ENCODE measurements around the gene TMBIM1. TPM values are rescaled to one million over a fixed set of nuclear protein-coding genes. Genes with fewer than 3 reads are reported as not detected.

Gene TMBIM1
- total RNA-seq, 1 experiment from 2014 or later = 23.5 TPM

DNA sequence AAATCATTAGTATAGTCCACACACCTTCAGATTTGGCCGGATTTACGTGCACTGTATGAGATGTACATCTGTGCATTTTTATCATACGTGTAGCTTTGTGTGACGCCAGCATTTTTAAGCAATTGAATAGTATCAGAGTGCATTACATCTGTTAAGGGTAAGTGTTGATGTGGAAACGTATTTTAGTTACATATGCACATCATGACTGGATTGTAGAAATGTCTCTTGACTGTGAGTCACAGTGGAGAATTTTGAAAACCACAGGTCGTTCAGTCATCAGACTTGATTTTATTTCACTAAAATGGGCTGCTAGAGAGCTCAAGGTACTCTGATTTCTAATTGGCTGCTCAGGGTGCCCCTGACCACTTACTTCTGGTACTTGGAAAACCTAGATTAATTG is 36.9 kb downstream of the TMBIM1 start (continued):
- TF ChIP-seq, protein P1, sequence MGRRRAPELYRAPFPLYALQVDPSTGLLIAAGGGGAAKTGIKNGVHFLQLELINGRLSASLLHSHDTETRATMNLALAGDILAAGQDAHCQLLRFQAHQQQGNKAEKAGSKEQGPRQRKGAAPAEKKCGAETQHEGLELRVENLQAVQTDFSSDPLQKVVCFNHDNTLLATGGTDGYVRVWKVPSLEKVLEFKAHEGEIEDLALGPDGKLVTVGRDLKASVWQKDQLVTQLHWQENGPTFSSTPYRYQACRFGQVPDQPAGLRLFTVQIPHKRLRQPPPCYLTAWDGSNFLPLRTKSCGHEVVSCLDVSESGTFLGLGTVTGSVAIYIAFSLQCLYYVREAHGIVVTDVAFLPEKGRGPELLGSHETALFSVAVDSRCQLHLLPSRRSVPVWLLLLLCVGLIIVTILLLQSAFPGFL (CRISPR knock-in tag; IDR thresholded peaks at IDR 0.05; ENCODE audit: borderline replicate concordance) = no peak
- TF ChIP-seq, protein P2, sequence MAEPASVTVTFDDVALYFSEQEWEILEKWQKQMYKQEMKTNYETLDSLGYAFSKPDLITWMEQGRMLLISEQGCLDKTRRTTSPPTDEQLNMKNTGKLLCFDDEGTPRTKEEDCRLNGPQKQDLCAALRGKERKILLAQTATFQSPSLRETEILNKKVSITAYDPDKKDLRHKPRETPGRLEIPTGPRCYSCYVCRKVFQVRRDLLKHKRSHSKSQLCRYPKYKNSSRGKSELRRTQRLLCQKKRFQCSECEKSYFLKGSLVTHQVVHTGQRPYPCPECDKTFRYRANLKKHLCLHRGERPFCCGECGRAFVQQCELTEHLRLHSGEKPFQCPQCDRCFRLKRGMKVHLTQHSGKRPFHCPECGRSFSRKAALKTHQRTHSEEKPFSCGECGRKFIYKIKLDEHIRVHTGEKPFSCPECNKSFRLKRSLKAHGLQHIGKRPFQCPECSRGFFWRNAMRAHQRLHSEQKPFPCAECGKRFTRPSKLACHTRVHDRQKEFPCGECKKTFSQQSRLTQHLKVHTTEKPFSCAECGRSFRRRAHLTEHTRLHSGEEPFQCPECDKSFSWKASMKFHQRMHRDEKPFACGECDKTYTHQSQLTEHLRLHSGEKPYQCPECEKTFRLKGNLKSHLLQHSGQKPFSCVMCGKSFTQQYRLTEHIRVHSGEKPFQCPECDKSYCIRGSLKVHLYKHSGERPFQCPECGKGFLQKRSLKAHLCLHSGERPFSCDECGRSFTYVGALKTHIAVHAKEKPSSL (CRISPR knock-in tag; conservative IDR thresholded peaks at IDR 0.05) = no peak
- TF ChIP-seq, protein P3, sequence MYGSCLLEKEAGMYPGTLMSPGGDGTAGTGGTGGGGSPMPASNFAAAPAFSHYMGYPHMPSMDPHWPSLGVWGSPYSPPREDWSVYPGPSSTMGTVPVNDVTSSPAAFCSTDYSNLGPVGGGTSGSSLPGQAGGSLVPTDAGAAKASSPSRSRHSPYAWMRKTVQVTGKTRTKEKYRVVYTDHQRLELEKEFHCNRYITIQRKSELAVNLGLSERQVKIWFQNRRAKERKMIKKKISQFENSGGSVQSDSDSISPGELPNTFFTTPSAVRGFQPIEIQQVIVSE (CRISPR knock-in tag; IDR thresholded peaks at IDR 0.05; ENCODE audit: borderline replicate concordance) = no peak
- no peak for TF ChIP-seq NFE2L1 (CRISPR knock-in tag; IDR thresholded peaks at IDR 0.05)
- TF ChIP-seq, protein P4, sequence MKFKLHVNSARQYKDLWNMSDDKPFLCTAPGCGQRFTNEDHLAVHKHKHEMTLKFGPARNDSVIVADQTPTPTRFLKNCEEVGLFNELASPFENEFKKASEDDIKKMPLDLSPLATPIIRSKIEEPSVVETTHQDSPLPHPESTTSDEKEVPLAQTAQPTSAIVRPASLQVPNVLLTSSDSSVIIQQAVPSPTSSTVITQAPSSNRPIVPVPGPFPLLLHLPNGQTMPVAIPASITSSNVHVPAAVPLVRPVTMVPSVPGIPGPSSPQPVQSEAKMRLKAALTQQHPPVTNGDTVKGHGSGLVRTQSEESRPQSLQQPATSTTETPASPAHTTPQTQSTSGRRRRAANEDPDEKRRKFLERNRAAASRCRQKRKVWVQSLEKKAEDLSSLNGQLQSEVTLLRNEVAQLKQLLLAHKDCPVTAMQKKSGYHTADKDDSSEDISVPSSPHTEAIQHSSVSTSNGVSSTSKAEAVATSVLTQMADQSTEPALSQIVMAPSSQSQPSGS (CRISPR knock-in tag; IDR thresholded peaks at IDR 0.05; ENCODE audit: borderline replicate concordance, low read depth) = no peak
- TF ChIP-seq, protein P5, sequence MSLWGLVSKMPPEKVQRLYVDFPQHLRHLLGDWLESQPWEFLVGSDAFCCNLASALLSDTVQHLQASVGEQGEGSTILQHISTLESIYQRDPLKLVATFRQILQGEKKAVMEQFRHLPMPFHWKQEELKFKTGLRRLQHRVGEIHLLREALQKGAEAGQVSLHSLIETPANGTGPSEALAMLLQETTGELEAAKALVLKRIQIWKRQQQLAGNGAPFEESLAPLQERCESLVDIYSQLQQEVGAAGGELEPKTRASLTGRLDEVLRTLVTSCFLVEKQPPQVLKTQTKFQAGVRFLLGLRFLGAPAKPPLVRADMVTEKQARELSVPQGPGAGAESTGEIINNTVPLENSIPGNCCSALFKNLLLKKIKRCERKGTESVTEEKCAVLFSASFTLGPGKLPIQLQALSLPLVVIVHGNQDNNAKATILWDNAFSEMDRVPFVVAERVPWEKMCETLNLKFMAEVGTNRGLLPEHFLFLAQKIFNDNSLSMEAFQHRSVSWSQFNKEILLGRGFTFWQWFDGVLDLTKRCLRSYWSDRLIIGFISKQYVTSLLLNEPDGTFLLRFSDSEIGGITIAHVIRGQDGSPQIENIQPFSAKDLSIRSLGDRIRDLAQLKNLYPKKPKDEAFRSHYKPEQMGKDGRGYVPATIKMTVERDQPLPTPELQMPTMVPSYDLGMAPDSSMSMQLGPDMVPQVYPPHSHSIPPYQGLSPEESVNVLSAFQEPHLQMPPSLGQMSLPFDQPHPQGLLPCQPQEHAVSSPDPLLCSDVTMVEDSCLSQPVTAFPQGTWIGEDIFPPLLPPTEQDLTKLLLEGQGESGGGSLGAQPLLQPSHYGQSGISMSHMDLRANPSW (CRISPR knock-in tag; conservative IDR thresholded peaks at IDR 0.05; ENCODE audit: low read depth) = no peak
- TF ChIP-seq, protein P6, sequence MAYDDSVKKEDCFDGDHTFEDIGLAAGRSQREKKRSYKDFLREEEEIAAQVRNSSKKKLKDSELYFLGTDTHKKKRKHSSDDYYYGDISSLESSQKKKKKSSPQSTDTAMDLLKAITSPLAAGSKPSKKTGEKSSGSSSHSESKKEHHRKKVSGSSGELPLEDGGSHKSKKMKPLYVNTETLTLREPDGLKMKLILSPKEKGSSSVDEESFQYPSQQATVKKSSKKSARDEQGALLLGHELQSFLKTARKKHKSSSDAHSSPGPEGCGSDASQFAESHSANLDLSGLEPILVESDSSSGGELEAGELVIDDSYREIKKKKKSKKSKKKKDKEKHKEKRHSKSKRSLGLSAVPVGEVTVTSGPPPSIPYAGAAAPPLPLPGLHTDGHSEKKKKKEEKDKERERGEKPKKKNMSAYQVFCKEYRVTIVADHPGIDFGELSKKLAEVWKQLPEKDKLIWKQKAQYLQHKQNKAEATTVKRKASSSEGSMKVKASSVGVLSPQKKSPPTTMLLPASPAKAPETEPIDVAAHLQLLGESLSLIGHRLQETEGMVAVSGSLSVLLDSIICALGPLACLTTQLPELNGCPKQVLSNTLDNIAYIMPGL (CRISPR knock-in tag; IDR thresholded peaks at IDR 0.05) = no peak
- TF ChIP-seq, protein P7, sequence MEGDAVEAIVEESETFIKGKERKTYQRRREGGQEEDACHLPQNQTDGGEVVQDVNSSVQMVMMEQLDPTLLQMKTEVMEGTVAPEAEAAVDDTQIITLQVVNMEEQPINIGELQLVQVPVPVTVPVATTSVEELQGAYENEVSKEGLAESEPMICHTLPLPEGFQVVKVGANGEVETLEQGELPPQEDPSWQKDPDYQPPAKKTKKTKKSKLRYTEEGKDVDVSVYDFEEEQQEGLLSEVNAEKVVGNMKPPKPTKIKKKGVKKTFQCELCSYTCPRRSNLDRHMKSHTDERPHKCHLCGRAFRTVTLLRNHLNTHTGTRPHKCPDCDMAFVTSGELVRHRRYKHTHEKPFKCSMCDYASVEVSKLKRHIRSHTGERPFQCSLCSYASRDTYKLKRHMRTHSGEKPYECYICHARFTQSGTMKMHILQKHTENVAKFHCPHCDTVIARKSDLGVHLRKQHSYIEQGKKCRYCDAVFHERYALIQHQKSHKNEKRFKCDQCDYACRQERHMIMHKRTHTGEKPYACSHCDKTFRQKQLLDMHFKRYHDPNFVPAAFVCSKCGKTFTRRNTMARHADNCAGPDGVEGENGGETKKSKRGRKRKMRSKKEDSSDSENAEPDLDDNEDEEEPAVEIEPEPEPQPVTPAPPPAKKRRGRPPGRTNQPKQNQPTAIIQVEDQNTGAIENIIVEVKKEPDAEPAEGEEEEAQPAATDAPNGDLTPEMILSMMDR (IDR thresholded peaks at IDR 0.05) = no peak
- TF ChIP-seq CREB1 (CRISPR knock-in tag; IDR thresholded peaks at IDR 0.05) = no peak
- TF ChIP-seq JUN (CRISPR knock-in tag; IDR thresholded peaks at IDR 0.05) = no peak
- TF ChIP-seq, protein P8, sequence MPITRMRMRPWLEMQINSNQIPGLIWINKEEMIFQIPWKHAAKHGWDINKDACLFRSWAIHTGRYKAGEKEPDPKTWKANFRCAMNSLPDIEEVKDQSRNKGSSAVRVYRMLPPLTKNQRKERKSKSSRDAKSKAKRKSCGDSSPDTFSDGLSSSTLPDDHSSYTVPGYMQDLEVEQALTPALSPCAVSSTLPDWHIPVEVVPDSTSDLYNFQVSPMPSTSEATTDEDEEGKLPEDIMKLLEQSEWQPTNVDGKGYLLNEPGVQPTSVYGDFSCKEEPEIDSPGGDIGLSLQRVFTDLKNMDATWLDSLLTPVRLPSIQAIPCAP (CRISPR knock-in tag; IDR thresholded peaks at IDR 0.05) = no peak

DNA sequence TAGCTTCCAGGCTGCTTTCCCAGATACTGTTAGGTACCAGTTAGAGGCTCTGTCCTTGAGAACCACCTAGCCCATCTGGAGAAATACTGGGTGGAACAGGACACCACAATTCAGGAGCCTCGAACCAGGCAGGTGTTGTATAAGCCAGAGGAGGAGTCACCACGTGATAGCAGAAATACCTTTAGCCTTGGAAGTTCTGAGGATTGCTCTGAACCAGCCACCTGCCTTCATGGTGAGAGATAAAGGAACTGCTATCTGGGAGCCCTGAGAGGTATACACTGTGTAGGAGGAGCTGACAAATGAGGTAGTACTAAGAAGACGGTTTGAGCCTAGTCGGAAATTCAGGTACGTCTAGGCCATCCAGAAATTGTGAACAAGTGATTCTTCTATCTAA is 39.1 kb downstream of the TMBIM1 start:
- Mint-ChIP-seq H3K4me1 (0 out of 2 replicates have a peak, but pooled peaks cover 3% of the 10 kb centered on the region), H3K9me3 (no peaks in the 10 kb centered on the region), H3K4me3 (no peak overlapping the region), H3K27me3 (ENCODE audit: low read depth) (no peaks in the 10 kb centered on the region), H3K27ac (no peak overlapping the region), H3K36me3 (peaks cover 65% of the 10 kb centered on the region)
- no peak for TF ChIP-seq SMAD4 (CRISPR knock-in tag; IDR thresholded peaks at IDR 0.05)
- no peak for TF ChIP-seq ZNF138 (CRISPR knock-in tag; conservative IDR thresholded peaks at IDR 0.05)
- no peak for TF ChIP-seq CREB1 (CRISPR knock-in tag; IDR thresholded peaks at IDR 0.05)
- ATAC-seq (no peak), DNase-seq (ENCODE audit: low spot score) (no peak)
- CTCF ChIA-PET = interaction anchor here (1.5 kb wide), 1 partner anchor 11 kb away, joined by 4 read pairs; no protein-coding TSS in a partner anchor
- POLR2A ChIA-PET = no interaction called here

Measured in WTC11 (cell line).